Measurements from ENCODE around the gene GRK7.

DNA sequence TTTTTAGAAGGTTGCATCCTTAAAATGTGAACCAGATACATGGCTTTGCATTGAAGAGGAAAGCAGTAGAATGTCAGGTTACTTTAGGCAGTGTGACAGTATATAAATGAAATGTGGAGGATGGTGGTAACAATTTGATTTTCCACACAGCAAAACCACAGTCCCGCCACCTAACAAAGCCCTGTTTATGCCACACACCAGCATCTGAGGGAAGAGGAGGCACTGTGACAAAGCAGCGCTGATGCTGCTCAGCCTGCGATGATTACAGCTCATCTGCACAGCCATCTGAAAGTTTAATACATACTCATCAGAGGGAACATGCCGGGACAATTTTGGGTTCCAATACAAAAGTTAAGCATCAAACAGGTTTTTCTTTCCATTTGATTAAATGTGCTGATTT, 16.2 kb upstream of the GRK7 start:
- TF ChIP-seq TCF12 (IDR thresholded peaks at IDR 0.05; ENCODE audit: low read depth) (no peak), ZBTB7A (IDR thresholded peaks at IDR 0.05; ENCODE audit: low read depth) (no peak), YY1 (IDR thresholded peaks at IDR 0.05; ENCODE audit: low read depth) (no peak), REST (IDR thresholded peaks at IDR 0.05; ENCODE audit: low read depth) (no peak), MAX (IDR thresholded peaks at IDR 0.05) (no peak), RAD21 (IDR thresholded peaks at IDR 0.05; ENCODE audit: low read depth) (no peak)
- TF ChIP-seq, protein P1, sequence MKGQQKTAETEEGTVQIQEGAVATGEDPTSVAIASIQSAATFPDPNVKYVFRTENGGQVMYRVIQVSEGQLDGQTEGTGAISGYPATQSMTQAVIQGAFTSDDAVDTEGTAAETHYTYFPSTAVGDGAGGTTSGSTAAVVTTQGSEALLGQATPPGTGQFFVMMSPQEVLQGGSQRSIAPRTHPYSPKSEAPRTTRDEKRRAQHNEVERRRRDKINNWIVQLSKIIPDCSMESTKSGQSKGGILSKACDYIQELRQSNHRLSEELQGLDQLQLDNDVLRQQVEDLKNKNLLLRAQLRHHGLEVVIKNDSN (IDR thresholded peaks at IDR 0.05) = no peak

All from Ishikawa (cell line).